Measurements from ENCODE around the gene LRRC8C. TPM values are rescaled to one million over a fixed set of nuclear protein-coding genes. Genes with fewer than 3 reads are reported as not detected.

LRRC8C gene
- total and polyA plus RNA-seq, 2 of the 8 experiments (the other 6 are each of a cell fraction or from before 2014, with no cell fraction given) = 1.1 to 2.1 TPM

GRCh38 chr1:89633800-89634625 lies 1.1 kb downstream of the LRRC8C start (continued):
- TF ChIP-seq CHD7 (IDR thresholded peaks at IDR 0.05; ENCODE audit: insufficient replicate concordance, low read length) = peak; percentile 73
- peak; percentile 25 for TF ChIP-seq RNF2 (IDR thresholded peaks at IDR 0.05; ENCODE audit: borderline replicate concordance, low read depth, low read length, missing control alignments, poor library complexity, severe bottlenecking)
- TF ChIP-seq, protein P1, sequence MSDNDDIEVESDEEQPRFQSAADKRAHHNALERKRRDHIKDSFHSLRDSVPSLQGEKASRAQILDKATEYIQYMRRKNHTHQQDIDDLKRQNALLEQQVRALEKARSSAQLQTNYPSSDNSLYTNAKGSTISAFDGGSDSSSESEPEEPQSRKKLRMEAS (IDR thresholded peaks at IDR 0.05) = peak; percentile 71
- TF ChIP-seq EZH2 (IDR thresholded peaks at IDR 0.05; ENCODE audit: low read depth, low read length, severe bottlenecking) = peak; percentile 33
- TF ChIP-seq KDM4A (IDR thresholded peaks at IDR 0.05; ENCODE audit: low read depth, low read length, severe bottlenecking) = no peak
- TF ChIP-seq, protein P2, sequence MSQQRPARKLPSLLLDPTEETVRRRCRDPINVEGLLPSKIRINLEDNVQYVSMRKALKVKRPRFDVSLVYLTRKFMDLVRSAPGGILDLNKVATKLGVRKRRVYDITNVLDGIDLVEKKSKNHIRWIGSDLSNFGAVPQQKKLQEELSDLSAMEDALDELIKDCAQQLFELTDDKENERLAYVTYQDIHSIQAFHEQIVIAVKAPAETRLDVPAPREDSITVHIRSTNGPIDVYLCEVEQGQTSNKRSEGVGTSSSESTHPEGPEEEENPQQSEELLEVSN (IDR thresholded peaks at IDR 0.05) = peak; percentile 79

All from H1 (cell line).